Embryonic facial prominence (tissue), 1 donor: ENCODE data around the gene MASP1.

Experiments used
- DNase-seq: peaks from one replicate; pipeline ENCODE4 v3.0.0-alpha.2; 2016; ENCODE audit errors: extremely low spot score

The MASP1 gene

DNA sequence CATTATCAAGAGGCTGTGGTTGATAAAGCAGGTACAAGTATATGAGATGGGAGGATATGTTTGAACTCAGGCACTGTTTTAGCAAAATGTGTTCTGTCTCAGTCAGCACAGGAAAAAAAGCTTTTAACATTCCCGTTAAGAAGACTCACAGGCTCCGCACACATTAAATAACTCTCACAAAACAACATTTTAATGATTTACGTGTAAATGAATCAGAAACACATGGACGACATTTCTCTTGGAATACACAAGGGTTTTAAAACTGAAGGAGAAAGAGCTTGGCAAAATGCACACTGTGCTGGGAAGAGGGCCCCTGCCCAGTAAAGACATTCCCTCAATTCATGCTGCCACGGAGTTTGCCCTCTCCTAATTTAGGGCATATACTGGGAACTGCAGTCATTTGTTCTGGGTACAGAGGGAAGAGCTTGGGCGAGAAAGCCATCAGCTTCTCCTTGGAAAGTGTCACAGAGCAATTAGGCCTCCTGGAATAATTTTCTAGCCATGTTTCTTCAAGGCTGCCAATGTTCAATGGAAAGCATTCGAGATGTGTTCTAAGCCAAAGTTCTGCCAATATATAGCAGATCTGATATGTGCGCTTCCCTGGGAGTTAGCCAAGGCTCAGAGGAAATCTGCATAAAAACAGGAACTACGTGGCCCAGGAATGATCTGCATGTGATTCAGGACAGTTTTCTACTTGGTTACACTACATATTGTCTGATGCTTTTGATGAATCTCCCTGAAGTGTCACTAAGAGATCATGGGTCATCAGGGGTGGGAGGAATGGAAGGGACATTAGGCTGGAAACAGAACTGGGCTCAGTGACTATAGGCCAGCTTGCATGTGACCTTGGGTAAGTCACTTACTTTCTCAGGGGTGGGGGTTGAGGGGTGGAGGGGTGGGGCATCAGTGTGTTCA lies 2.2 kb upstream of the MASP1 start:
- no peak for DNase-seq

DNA sequence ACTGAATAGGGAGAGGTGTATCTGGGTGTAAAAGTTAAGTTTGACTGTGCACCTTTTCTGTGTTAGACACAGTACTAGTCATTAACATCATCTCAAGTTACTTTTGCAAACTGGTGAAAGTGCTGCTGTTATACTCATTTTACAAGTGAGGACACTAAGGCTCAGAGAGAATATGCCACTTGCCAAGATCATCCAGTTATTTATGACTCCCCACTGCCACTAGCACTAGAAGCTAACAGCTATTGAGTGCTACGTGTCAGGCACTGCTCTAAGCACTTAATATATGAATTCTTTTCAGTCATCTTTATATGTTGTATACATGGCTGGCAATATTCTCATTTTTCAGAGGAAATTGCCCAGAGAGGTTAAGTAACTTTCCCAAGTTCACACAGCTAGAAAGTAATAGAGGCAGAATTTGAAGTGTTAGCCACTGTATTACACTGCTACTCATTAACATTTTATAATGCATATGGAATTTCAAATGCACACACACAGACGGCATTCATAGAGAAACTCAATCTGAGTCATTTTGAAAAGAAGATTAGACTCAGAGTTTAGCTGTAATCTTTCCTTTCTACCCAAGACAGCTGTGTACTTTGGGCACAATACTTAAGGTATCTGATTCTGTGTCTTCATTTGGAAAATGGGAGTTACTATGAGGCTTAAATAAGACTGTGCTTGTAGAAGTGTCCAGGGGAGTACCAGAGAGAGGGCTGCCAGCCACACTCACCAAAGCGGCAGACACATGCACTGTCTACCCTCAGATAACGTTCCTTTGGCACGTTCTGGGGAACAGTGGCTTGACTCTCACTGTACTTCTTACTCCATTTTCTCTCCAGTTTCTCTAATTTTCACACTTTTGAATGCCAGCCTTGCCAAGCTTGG lies 1.3 kb upstream of the MASP1 start:
- DNase-seq: no peak

DNA sequence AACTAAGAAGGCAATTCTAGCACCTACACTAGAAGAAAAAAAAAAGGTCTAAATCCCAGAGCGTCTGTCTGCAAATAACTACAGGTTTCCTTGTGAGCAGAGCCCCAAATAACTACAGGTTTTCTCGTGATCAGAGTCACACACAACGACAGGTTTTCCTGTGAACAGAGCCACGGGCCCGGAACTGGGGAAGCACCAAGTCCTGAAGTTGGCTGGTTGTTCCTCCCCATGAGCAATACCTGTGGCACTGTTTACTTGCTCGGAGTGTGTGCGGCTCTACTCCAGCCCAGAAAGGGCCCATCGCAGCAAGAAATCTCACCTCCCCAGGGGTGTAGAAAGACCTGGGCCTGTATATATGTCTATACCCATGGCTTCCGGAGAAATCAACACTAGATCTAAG lies 644 bp upstream of the MASP1 start:
- DNase-seq: no peak

DNA sequence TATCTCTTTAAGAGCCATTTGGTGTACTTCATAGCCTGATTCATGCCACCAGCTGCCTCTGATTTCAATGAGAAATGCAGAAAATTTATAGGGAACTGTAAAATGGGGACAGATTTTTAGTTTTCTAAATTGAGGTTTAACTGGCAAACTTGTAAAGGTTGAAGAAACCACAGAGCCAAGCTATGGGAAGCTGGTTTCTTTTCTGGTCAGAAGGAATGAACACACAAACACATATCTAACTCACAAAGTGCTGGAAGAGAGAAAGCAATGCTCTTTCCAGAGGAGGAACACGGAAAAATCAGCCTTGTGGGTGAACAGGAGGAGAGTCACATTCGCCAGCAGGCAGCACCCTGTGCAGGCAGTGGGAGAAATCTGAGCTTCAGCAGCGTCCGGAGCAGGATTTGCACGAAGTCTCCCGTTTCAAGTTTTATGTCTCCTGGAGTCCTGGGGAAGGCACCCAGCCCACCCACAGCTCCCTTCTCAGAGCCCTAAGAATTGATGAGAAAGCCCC lies 481 bp downstream of the MASP1 start:
- DNase-seq: no peak

DNA sequence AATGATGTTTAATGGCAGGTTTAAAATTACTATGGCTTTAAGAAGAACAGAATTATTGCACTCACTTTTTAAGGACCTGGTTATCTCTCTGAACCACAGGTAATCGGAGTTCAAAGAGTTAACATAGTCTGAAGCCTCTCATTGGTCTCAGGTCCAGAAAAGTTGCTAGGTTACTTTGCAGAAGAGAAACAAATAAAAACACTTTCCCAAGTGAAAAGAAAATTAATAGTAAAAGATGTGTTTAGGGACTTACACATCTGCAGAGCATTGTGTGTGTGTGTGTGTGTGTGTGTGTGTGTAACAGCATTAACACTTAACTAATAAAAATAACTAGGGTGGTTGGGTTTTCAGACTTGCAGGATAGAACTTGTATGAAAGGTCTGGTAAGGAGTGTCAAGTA lies 1.0 kb downstream of the MASP1 start:
- DNase-seq: no peak

DNA sequence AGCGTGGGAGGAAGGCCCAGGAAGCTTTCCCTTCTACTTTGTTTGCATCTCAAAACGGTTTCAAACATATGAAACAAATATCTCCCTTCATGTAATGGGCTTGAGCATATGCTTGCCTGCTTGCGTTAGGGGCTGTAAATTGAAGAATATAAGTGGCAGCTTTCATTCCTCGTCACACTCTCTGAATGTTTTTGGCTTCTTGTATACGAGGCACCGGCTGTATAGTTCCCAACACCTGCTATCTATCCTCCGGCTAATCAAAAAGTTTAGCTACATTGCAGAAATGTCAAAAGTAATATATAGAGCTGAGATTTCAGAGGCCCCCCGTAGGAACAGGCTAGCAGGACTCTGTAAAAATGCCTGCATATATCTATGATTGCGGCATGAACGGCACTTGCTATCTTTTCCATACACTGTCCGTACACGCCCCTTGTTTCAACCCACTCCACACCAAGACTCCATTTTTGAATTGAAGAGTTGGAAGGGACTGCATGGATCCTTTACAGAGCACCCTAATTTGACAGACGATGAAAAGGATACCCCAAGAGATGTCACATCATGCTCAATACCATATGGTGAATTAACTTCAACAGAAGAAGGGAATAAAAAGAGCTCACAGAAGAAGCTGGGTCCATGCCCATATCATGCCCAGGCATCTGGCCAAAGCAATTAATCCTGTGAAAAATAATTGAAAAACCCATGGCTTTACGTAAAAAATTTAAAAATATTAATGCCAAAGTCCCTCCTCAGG lies 2.5 kb downstream of the MASP1 start:
- DNase-seq: no peak

DNA sequence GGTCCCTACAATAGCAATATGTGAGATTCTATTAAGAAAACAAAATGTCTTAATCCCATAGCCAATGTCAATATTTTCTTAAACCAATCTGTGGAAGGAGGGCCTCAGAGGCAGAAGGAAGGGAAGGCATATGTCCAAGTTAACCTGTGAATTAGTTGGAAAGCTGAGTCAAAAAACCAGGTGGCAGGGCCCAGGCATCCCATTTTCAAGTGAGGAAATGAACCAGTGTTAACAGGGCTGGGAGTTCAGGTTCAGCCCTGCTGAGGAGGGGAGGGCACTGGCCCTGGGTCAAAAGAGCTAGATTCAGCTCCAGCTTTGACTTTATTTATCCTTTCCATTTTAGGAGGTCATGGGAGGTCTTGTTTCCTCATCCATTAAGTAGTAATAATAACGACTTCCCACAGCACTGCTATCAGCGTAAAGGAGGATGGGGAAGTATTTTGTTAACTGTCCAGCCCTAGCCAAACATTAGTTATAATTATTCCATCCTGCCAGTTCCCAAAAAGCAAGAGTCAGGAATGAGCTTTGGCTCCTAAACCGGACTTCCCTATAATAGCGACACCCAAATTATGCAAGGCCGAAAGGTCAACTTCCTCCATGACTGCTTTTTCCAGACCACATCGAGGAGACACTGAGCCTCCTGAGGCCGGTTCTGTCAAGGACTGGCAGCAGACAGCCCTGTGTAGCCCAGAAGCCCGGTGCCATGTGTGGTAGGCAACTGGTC lies 3.2 kb downstream of the MASP1 start:
- DNase-seq: no peak

DNA sequence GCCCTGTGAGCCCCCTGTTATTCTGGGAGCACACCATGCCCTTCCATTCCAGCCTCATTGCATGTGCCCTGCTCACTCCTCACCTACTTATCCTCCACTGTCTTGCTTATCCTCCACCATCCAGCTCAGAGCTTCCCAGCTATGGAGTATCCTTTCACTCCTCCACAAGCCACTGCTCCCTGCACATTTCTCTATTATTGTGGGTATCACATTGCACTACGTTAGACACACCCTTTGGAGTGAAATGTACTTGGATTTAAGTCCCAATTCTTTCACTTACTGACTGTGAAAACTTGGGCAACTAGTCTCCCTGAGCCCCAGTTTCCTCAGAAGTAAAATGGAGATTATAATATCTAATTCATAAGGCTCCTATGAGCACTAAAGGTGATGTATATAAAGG lies 4.3 kb downstream of the MASP1 start:
- DNase-seq: no peak

DNA sequence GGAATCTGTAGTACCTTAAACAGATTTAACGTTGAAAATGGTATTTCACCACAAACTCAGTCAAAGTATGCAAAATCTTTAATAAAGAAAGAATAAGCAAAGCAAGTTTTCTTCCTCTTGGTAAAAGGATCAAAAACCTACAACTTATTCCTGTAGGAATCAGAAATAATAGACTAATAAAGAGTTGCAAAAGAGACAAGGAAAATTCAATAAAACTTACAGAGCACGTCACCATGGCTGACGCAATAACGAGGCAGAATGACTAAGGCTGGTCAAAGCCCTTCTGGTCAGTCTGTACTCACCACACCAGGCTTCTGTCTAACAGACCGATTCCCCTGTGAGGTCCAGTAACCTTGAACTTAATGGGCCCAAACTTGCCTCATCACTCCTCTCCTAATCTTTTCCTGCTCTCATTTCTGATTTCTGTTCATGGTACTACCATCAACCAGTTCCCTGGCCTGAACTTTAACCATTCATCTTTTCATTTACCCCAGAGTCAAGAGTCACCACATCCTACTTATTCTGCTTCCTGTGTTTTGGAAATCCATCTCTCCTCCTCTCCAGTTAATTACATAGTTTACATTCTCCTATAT lies 5.0 kb downstream of the MASP1 start:
- DNase-seq: no peak

DNA sequence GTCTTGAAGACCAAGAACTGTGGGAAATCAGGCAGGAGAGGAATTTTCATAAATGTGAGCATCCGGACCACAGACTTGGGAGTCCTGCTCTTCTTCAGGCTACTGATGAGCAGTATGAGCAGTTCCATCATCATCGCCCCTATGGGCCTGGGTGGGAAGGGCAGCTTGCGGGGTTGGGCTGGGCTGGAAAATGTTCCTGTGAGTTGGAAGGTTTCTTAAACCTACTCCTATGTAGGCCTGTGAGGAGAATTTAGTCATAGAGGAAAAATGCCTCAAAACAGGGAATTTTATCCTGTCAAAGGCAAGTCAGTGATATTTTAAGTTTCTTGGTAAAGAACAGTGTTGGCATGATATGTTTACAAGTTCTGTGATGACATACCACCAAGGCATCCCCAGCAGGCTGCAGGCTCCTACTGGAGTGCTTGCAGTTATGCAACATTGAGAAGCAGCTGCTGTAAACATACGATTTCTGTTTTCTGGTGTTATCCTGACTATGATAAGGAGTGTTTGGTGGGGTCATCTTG lies 10.3 kb downstream of the MASP1 start:
- DNase-seq: no peak

DNA sequence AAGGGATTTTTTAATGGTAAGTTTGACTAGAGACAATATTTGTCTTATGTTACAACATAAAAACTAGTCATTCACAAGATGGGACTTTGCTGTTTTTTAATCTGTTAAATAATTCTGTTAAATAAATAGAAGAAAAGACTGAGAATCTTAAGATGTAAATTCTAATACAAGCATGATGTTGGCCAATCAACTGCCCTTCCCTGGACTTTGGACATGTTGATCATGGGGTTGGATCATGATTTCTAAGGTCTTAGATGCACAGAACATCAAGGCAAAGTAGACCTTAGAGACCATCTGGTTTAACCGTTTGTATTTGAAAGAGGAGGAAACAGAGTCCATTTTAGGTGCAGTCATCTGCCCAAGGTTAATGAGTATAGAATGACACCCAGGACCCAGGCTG lies 10.9 kb downstream of the MASP1 start:
- no peak for DNase-seq

DNA sequence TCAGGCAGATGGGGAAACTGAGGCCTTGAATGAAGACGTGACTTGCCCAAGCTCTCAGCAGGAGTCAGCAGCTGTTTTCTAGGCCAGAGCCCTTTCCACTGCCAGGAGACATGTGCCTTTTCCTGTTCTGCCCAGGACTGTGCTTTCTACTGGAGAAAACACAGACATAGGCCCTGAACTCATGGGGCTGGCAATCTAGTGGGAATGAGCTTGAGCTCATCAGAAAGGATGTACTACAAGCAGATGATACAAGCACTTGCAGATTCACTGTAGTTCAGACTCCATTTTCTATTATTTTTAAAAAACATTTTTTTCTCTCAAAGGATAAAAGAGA lies 14.4 kb downstream of the MASP1 start:
- no peak for DNase-seq

DNA sequence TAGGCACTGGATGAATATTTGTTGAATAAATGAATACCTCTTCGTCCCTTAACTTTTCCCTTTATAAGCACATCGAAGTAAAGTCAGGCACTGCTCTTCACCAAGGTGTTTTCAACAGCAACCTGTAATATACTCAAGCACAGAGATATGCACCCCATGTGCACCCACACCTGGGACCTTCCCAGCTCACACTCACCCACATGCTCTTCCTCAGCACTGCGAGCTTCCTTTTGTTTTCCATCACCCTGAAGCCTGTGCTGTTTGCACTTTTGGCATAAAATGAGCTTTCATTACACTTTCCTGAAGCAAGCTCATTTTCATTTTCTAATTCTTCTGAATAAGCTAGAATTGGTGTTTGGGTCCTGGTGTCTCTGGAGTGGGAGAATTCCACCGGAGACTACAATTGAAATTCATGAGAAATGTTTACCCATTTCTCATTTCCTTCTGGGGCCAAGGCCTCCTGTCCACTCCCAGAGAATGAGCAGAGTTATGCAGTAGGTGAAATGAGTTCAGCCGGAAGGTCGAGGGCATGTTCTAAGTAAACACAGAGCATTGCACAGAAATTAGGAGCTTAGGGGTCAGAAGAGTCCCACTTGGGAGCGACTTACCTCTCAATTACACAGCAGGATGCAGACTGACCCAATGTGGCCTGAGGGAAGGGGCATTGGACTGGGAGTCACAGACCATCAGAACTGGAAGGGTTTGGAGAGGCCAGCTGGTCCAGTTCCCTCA lies 15.0 kb downstream of the MASP1 start:
- no peak for DNase-seq

DNA sequence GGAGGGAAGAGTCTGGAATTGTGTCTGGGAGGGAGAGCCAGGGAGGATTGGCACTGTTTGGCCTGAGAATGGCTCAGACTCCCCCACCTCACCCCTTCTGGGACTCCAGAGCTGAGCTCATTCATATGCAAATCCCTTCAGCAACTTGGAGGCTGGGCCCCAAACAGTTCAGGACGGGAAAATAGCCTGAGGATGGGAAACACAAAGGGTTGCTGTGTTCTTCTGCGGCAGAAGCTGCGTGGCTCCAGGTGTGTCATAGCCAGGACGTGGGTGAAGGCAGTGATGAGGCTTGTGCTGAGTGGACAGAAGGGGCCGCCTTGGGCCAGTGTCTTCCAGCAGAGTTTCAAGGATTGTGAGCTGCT lies 16.6 kb downstream of the MASP1 start:
- DNase-seq: no peak

DNA sequence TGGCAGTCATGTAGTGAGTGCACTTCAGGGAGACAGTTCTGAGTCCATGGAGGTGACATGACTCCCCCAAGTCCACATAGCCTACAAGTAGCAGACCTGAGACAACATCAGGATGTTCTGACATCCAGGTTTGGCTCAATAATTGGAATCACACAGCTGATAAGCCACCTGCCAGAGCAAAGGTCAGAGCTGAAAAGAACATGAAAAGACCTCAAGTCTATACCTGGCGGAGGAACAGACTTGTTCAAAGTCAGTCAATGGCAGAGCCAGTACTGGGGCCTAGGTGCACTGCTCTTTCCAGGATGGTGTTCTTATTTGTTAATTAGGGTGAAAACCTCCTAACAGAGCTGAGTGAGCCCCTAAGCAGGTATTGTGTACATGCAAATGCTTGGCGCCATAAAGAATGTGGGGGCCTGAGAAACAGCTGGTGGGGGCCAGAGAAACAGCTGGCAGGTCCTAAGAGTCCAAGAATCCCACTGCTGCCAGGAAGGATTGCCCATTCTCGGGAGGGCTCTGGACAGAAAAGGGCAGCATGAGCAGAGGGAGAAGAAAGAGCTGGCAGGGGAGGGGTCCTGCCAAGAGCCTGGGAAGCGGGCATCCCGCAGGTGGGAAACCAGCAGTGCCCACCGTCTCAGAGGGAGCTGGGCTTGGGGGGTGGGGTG lies 17.1 kb downstream of the MASP1 start:
- no peak for DNase-seq

DNA sequence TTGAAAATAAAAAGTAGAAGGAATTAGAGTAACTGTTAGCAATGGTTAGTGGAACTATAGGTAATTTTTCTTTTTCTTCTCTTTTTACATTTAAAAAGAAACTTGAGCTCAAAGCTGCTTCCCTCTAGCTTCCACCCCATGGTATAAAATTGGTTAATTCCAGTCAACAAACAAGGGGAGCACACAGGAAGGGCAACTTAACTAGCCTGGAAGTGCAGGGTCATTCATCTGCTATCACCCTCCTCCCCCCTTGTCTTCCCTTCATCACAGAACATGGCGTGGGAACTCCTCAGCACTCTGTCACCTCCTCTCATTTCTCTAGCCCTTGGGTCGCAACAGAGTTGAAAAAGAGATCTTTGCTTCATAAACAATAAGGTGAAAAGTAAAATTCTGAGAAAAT lies 20.0 kb downstream of the MASP1 start:
- DNase-seq: no peak

DNA sequence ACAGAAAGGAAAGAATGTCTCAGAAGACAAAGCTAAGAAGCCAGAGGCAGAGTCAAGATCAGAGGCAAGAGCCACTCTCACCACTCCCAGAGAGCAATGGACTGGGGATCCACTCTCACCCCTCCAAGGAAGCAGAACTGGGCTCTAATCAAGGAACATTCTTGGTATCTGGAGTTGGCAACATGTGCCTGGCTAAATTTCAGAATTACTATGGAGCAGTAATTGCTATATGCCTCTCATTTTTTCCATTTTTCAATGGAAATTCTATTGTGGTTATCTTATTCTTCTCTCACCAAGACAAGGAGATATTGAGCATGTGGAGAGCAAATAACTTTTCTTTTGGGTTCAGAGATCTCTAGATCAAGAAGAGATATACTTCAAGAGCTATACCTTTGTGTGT lies 22.1 kb downstream of the MASP1 start:
- DNase-seq: no peak

DNA sequence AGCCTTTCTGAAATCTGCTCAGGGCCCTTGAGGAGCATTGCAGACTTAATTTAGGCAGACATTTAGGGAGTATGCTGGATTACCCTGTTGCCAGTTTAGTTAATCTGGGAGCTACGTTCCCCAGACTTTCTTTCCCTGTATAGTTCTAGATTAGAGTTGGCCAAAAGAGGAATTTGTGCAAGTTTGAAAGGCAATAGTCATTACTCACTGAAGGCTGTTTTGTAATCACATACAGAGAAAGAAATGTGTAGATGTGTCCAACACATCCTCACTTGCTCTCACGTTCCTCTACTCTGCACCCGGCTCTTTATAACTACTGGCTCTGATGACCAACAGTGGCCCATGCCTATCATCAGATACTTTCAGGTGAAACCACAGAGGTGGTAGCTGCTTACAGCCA lies 24.2 kb downstream of the MASP1 start:
- no peak for DNase-seq

DNA sequence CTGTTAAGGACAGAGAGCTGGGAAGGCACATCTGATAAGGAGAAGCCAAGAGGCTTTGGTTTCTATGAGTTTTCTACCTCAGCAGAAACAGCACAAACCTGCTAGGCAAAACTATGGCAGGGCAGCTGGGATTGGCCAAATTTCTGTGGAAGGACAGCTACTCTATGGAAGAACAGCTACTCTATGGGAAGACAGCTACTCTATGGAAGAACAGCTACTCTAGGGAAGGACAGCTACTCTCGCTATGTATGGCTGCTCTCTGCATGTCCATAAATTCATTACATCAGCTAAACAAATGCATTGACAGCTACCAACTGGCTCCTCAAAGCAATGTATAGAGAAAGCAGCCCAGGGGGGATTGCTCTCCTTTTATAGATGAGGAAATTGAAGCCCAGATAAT lies 24.8 kb downstream of the MASP1 start:
- DNase-seq: no peak
